K562 (cell line): Measurements from ENCODE around the gene C19orf67. TPM values are rescaled to one million over a fixed set of nuclear protein-coding genes. Genes with fewer than 3 reads are reported as not detected.

Experiments
- CBFA2T2 ChIP-seq: fragments of 450-650 bp; conservative IDR thresholded peaks from 2 replicates; pipeline ENCODE4 v1.6.1; 2017; ENCODE audit warnings: mild to moderate bottlenecking
- EZH2 ChIP-seq: IDR thresholded peaks from 2 replicates; pipeline ENCODE4 v1.6.1; 2012; ENCODE audit warnings: low read depth, mild to moderate bottlenecking, inconsistent platforms, low read length, borderline replicate concordance
- MYNN ChIP-seq, 2 experiments: sonication (generic); formaldehyde crosslinking in 1 of 2; IDR thresholded peaks; 2 replicates each; pipeline versions ENCODE4 v1.5.0 to v1.6.1; 2016 to 2020; ENCODE audit warnings: antibody characterized with exemption in 1 of 2, missing genetic modification reagents in 1 of 2
- NCOA6 ChIP-seq: fragments of 450-650 bp; IDR thresholded peaks from 2 replicates; pipeline ENCODE4 v1.6.1; 2017; ENCODE audit warnings: mild to moderate bottlenecking
- NFIC ChIP-seq: fragments of 450-650 bp; IDR thresholded peaks from 2 replicates; pipeline ENCODE4 v1.6.1; 2017; ENCODE audit warnings: mild to moderate bottlenecking, inconsistent platforms
- YY1 ChIP-seq, 3 experiments: IDR thresholded peaks; 2 replicates each; pipeline ENCODE4 v1.6.1; 2011; ENCODE audit warnings: low read length in 2 of 3, mild to moderate bottlenecking in 2 of 3, moderate library complexity in 2 of 3, borderline replicate concordance in 1 of 3, control low read depth in 1 of 3, low read depth in 1 of 3; ENCODE audit not compliant: insufficient read depth in 3 of 3, insufficient replicate concordance in 2 of 3, control insufficient read depth in 1 of 3, insufficient read length in 1 of 3; ENCODE audit errors: extremely low read depth in 1 of 3
- ZNF224 ChIP-seq: sonication (generic); formaldehyde crosslinking; IDR thresholded peaks from 2 replicates; pipeline ENCODE4 v1.8.0; 2022; ENCODE audit warnings: mild to moderate bottlenecking, missing genetic modification reagents
- polyA plus RNA-seq, 8 experiments: library from polyadenylated mRNA; depleted of rRNA in 4 of 8; stranded (reverse) in 5 of 8; unstranded in 3 of 8; fragments of >200 nt; fragmentation: Nextera tagmentation in 2 of 8; fragmentation: Illumina TruSeq in 1 of 8; extraction: Ambion mirVana in 2 of 8; extraction: Trizol in 1 of 8; gene quantifications; 2 replicates each; pipeline versions ENCODE4 v1.2.1 to v1.2.3, GENCODE V29; 2011 to 2014; ENCODE audit warnings: inconsistent platforms in 1 of 8, missing spikeins in 1 of 8
- total RNA-seq, 7 experiments: library from RNA; depleted of rRNA in 6 of 7; stranded (reverse); fragments of >200 nt in 6 of 7; fragmentation: Illumina TruSeq in 2 of 7; extraction: Trizol in 2 of 7; gene quantifications; 2 replicates each; pipeline versions ENCODE4 v1.2.1 to v1.2.3, GENCODE V29; 2011 to 2021; ENCODE audit warnings: low replicate concordance in 1 of 7
- TF ChIP-seq, protein P1 (sequence below): fragments of 450-650 bp; IDR thresholded peaks from 2 replicates; pipeline ENCODE4 v1.6.1; 2016; ENCODE audit warnings: mild to moderate bottlenecking, moderate library complexity

The C19orf67 gene
- total and polyA plus RNA-seq, 9 of the 15 experiments (the other 6 are each of a cell fraction or from before 2014, with no cell fraction given) = 0.29 to 1.8 (median 0.51) TPM; not detected in 3

DNA sequence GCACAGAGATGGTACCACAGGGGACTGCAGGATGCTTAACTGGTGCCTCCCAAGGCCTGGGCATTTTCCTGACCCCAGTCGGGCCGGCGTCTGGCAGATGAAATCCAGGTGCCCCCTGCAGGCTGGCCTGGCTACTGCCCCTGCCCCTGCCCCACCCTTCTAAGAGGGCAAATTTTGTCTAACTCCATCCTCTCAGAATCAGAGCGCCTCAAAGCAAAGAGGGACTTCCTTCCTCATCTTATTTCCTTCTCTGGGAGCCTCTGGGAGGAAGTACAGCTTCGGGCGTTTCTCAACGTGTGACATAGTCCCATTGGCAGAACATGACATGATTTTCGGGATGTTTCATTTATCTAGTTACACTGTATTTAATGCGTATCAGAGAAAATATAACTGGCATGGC is 29.3 kb upstream of the C19orf67 start (continued):
- TF ChIP-seq, protein P1, sequence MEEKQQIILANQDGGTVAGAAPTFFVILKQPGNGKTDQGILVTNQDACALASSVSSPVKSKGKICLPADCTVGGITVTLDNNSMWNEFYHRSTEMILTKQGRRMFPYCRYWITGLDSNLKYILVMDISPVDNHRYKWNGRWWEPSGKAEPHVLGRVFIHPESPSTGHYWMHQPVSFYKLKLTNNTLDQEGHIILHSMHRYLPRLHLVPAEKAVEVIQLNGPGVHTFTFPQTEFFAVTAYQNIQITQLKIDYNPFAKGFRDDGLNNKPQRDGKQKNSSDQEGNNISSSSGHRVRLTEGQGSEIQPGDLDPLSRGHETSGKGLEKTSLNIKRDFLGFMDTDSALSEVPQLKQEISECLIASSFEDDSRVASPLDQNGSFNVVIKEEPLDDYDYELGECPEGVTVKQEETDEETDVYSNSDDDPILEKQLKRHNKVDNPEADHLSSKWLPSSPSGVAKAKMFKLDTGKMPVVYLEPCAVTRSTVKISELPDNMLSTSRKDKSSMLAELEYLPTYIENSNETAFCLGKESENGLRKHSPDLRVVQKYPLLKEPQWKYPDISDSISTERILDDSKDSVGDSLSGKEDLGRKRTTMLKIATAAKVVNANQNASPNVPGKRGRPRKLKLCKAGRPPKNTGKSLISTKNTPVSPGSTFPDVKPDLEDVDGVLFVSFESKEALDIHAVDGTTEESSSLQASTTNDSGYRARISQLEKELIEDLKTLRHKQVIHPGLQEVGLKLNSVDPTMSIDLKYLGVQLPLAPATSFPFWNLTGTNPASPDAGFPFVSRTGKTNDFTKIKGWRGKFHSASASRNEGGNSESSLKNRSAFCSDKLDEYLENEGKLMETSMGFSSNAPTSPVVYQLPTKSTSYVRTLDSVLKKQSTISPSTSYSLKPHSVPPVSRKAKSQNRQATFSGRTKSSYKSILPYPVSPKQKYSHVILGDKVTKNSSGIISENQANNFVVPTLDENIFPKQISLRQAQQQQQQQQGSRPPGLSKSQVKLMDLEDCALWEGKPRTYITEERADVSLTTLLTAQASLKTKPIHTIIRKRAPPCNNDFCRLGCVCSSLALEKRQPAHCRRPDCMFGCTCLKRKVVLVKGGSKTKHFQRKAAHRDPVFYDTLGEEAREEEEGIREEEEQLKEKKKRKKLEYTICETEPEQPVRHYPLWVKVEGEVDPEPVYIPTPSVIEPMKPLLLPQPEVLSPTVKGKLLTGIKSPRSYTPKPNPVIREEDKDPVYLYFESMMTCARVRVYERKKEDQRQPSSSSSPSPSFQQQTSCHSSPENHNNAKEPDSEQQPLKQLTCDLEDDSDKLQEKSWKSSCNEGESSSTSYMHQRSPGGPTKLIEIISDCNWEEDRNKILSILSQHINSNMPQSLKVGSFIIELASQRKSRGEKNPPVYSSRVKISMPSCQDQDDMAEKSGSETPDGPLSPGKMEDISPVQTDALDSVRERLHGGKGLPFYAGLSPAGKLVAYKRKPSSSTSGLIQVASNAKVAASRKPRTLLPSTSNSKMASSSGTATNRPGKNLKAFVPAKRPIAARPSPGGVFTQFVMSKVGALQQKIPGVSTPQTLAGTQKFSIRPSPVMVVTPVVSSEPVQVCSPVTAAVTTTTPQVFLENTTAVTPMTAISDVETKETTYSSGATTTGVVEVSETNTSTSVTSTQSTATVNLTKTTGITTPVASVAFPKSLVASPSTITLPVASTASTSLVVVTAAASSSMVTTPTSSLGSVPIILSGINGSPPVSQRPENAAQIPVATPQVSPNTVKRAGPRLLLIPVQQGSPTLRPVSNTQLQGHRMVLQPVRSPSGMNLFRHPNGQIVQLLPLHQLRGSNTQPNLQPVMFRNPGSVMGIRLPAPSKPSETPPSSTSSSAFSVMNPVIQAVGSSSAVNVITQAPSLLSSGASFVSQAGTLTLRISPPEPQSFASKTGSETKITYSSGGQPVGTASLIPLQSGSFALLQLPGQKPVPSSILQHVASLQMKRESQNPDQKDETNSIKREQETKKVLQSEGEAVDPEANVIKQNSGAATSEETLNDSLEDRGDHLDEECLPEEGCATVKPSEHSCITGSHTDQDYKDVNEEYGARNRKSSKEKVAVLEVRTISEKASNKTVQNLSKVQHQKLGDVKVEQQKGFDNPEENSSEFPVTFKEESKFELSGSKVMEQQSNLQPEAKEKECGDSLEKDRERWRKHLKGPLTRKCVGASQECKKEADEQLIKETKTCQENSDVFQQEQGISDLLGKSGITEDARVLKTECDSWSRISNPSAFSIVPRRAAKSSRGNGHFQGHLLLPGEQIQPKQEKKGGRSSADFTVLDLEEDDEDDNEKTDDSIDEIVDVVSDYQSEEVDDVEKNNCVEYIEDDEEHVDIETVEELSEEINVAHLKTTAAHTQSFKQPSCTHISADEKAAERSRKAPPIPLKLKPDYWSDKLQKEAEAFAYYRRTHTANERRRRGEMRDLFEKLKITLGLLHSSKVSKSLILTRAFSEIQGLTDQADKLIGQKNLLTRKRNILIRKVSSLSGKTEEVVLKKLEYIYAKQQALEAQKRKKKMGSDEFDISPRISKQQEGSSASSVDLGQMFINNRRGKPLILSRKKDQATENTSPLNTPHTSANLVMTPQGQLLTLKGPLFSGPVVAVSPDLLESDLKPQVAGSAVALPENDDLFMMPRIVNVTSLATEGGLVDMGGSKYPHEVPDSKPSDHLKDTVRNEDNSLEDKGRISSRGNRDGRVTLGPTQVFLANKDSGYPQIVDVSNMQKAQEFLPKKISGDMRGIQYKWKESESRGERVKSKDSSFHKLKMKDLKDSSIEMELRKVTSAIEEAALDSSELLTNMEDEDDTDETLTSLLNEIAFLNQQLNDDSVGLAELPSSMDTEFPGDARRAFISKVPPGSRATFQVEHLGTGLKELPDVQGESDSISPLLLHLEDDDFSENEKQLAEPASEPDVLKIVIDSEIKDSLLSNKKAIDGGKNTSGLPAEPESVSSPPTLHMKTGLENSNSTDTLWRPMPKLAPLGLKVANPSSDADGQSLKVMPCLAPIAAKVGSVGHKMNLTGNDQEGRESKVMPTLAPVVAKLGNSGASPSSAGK = no peak
- TF ChIP-seq NCOA6 (no peak), ZNF224 (CRISPR knock-in tag) (no peak), CBFA2T2 (no peak), MYNN (IDR thresholded peaks at IDR 0.05) (no peak), MYNN (CRISPR knock-in tag; IDR thresholded peaks at IDR 0.05) (no peak), EZH2 (no peak), NFIC (no peak), YY1 (IDR thresholded peaks at IDR 0.05; ENCODE audit: borderline replicate concordance in 1 of 3, control insufficient read depth in 1 of 3, extremely low read depth in 1 of 3, insufficient read depth in 3 of 3, insufficient read length in 1 of 3, insufficient replicate concordance in 2 of 3, low read depth in 1 of 3, low read length in 2 of 3) (no peak)
